Measurements from ENCODE around the gene SLC12A4. TPM values are rescaled to one million over a fixed set of nuclear protein-coding genes. Genes with fewer than 3 reads are reported as not detected.
"Not testable (repeated sequence)": the region's sequence is repeated elsewhere in the genome, so short reads cannot be mapped to it uniquely, and the experiment has no call there.

SLC12A4 gene
- polyA plus RNA-seq, 1 experiment = 115 TPM

DNA sequence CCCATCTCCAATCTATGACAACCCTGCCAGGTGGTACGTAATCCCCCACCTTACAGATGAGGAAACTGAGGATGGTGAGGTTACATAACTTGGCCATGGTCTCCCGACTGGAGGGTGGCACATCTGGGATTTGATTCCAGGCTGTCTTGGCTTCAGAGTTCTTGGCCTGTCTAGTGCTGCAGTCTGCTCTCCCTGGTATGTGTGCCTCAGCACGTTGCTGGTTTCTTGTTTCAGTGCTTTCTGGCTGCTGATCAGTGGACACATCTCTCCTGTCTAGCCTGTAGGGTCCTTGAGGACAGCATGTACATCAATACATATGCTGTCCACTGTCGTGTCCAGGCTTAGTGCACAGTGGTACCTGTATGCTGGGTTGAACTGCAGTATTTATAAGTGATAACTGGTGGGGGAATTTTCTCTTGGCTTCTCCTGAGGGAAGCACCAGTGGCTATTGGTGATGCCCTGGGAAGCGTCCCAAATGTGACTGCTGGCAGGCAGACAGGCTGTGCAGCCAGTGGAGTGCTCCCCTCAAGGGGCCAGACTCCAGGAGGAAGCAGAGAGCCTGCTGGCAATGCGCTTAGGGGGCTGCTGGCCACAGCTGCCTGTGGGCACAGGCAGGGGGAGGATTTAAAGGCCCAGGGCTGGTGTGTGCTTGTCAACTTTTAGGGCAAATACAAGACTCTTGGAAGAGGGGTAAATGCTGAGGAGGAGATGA is 51.1 kb downstream of the SLC12A4 start:
- Histone ChIP-seq H3K36me3 (ENCODE audit: control insufficient read depth, insufficient read depth, low read length) (peaks cover 9% of the 10 kb centered on the region), H3K4me3 (ENCODE audit: low read depth, low read length) (no peak overlapping the region), H3K27me3 (ENCODE audit: control insufficient read depth, insufficient read depth, low read length) (no peaks in the 10 kb centered on the region)
- ChIA-PET POLR2A (interaction anchor here (0.6 kb wide), 1 partner anchor 19 kb away, joined by 3 read pairs; no protein-coding TSS in a partner anchor), CTCF (interaction anchor here (0.6 to 3.9 kb wide), 6 partner anchors 11 to 245 kb away, joined by 4 to 19 read pairs (median 7); partner anchors contain the start of gene NRN1L)
- no peak for DNase-seq (ENCODE audit: low read depth)
- TF ChIP-seq, protein P1, sequence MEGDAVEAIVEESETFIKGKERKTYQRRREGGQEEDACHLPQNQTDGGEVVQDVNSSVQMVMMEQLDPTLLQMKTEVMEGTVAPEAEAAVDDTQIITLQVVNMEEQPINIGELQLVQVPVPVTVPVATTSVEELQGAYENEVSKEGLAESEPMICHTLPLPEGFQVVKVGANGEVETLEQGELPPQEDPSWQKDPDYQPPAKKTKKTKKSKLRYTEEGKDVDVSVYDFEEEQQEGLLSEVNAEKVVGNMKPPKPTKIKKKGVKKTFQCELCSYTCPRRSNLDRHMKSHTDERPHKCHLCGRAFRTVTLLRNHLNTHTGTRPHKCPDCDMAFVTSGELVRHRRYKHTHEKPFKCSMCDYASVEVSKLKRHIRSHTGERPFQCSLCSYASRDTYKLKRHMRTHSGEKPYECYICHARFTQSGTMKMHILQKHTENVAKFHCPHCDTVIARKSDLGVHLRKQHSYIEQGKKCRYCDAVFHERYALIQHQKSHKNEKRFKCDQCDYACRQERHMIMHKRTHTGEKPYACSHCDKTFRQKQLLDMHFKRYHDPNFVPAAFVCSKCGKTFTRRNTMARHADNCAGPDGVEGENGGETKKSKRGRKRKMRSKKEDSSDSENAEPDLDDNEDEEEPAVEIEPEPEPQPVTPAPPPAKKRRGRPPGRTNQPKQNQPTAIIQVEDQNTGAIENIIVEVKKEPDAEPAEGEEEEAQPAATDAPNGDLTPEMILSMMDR (IDR thresholded peaks at IDR 0.05; ENCODE audit: insufficient read depth, low read depth, low read length) = no peak

DNA sequence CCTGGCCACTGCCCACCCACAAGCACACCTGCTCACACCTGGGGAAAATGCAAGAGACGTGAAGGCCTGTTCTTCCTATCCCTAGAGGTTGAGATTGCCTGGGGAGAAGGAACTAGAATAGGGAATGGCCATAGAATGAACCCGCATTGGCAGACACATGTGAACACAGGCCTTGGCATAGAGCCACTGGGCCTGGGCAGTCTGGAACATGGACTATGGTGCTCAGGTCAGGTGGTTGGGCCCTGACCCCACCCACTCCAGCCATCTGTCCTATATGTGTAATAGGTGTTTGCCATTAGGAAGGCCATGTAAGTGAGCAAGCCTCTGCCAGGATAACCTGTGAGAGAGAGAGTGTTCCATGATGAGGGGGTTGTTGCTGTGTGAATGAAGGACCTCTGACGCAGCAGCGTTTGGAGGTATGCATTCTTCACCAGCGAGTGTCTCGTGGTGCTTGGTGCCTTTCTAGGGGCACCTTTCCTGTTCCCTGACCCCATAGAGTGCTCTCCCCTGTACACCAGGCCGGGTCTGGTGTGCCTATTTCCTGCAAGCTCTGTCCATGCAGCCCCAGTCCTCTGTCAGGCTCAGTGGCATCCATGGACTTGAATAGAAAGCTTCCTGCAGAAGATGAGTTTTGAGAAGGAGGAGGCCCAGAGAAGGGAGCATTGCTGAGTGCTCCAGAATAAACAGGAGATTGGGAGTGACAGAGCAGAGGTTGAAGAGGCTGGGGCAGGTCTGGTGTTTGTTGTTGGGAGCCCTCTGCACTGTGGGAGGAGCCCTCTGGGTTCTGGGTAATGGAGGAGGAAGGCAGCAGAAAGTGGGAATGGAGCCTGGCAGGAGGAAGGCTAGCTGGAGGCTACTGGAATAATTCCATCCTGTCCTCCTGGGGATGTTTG is 52.4 kb downstream of the SLC12A4 start:
- ChIA-PET CTCF (interaction anchor here (1.0 to 3.7 kb wide), 5 partner anchors 9 to 100 kb away, joined by 3 to 18 read pairs (median 6); partner anchors contain the start of gene NRN1L), POLR2A (no interaction called here)
- Histone ChIP-seq H3K36me3 (ENCODE audit: control insufficient read depth, insufficient read depth, low read length) (peaks cover 9% of the 10 kb centered on the region), H3K27me3 (ENCODE audit: control insufficient read depth, insufficient read depth, low read length) (no peaks in the 10 kb centered on the region), H3K4me3 (ENCODE audit: low read depth, low read length) (no peak overlapping the region)
- DNase-seq (ENCODE audit: low read depth) = no peak
- TF ChIP-seq, protein P1 (IDR thresholded peaks at IDR 0.05; ENCODE audit: insufficient read depth, low read depth, low read length) = no peak

DNA sequence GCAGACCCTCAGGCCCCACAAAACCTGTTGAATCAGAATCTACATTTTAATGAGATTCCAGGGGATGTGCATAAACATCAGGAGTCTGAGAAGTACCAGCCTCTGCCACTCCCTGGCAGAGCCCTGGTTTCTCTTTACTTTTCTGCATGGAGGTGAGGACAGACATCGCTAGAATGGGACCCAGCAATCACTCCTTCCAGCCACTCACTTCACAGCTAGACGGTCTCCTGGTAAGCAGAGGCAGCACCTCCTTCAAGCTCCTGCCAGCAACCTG is 53.0 kb downstream of the SLC12A4 start:
- DNase-seq (ENCODE audit: low read depth); H3K4me3 ChIP-seq (ENCODE audit: low read depth, low read length); POLR2A ChIA-PET; H3K27me3 ChIP-seq (ENCODE audit: control insufficient read depth, insufficient read depth, low read length): not testable (repeated sequence)
- CTCF ChIA-PET = interaction anchor here (1.0 to 3.7 kb wide), 5 partner anchors 10 to 99 kb away, joined by 3 to 18 read pairs (median 6); partner anchors contain the start of gene NRN1L
- peaks cover 11% of the 10 kb centered on the region for H3K36me3 ChIP-seq (ENCODE audit: control insufficient read depth, insufficient read depth, low read length)

DNA sequence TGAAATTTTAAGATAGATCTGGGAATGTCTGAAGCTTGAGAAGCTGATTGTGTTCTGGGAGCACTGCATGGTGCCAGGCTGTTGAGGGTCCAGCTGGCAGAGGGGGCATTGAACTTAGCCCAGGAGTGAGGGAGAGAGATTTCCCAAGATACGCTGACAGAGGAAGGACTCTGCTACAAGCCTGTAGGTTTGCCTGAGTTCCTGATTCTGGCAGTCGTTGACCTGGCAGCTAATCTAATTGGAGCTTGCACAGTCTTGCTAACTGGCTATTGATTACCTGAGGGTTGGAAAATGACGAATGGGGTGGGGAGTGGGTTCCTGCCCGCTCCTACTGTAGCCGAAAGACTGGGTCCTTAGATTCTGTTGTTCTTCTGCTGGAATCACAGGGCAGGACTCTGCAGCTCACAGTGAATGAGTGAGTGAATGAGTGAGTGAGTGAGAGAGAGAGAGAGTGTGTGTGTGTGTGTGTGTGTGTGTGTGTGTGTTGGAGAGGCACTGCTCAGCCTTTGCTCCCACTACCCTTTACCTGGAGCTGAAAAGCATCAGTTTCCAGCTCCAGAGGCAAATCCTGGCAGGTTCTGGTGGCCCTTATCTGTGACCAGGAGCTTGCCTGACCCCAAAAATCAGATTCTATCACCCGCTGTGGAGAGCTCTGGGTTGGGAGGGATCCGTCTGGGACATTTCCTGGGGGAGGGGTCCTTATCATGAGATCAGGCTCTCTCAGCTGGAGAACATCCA is 53.5 kb downstream of the SLC12A4 start:
- H3K4me3 ChIP-seq (ENCODE audit: low read depth, low read length) = no peak overlapping the region
- TF ChIP-seq, protein P1 (IDR thresholded peaks at IDR 0.05; ENCODE audit: insufficient read depth, low read depth, low read length) = no peak
- no peaks in the 10 kb centered on the region for H3K27me3 ChIP-seq (ENCODE audit: control insufficient read depth, insufficient read depth, low read length)
- DNase-seq (ENCODE audit: low read depth) = no peak
- POLR2A ChIA-PET = no interaction called here
- H3K36me3 ChIP-seq (ENCODE audit: control insufficient read depth, insufficient read depth, low read length) = peaks cover 11% of the 10 kb centered on the region
- CTCF ChIA-PET = interaction anchor here (1.0 to 3.7 kb wide), 6 partner anchors 10 to 242 kb away, joined by 3 to 18 read pairs (median 6); partner anchors contain the start of gene NRN1L

DNA sequence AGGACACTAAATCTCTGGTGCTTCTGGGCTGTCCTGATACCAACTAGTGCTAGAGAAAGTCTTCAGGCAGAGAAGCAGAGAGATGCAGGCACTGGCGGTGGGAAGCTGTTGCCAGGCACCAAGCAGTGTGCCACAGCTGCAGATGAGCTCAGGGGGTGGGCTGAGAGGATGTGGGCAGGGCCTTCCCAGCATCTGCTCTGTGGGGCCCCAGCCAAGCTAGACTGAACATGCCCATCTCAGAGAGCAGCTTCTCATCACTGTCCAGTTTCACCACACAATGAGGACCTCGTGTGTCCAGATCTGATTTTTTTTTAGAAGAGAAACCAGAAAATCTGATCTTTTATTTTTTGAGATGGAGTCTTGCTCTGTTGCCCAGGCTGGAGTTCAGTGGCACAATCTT is 58.3 kb downstream of the SLC12A4 start:
- H3K4me3 ChIP-seq (ENCODE audit: low read depth, low read length) = no peak overlapping the region
- CTCF ChIA-PET = interaction anchor here (0.6 to 5.9 kb wide), 6 partner anchors 13 to 393 kb away, joined by 3 to 32 read pairs (median 4); partner anchors contain the start of genes CTRL and NRN1L
- POLR2A ChIA-PET = no interaction called here
- TF ChIP-seq, protein P1 (IDR thresholded peaks at IDR 0.05; ENCODE audit: insufficient read depth, low read depth, low read length) = no peak
- peaks cover 14% of the 10 kb centered on the region for H3K36me3 ChIP-seq (ENCODE audit: control insufficient read depth, insufficient read depth, low read length)
- H3K27me3 ChIP-seq (ENCODE audit: control insufficient read depth, insufficient read depth, low read length) = no peaks in the 10 kb centered on the region
- DNase-seq (ENCODE audit: low read depth) = no peak
